Endodermal cell (in vitro differentiated cells): Measurements from ENCODE around the gene HOXA6. TPM values are rescaled to one million over a fixed set of nuclear protein-coding genes. Genes with fewer than 3 reads are reported as not detected.

Experiments
- DNase-seq: peaks from one replicate; pipeline ENCODE4 v3.0.0-alpha.2; 2017
- H3K27ac ChIP-seq: 2 replicates; pipeline ENCODE4 v1.5.1; 2013; ENCODE audit warnings: mild to moderate bottlenecking, low read depth, low read length, moderate library complexity
- H3K27me3 ChIP-seq: 2 replicates; pipeline ENCODE4 v1.6.1; 2013; ENCODE audit warnings: mild to moderate bottlenecking, low read length, moderate library complexity; ENCODE audit not compliant: insufficient read depth, control insufficient read depth, poor library complexity, severe bottlenecking
- H3K36me3 ChIP-seq: 2 replicates; pipeline ENCODE4 v1.7.0; 2013; ENCODE audit warnings: mild to moderate bottlenecking, low read length, moderate library complexity; ENCODE audit not compliant: control insufficient read depth, insufficient read depth
- H3K4me1 ChIP-seq: one replicate; pipeline ENCODE4 v1.7.0; 2013; ENCODE audit warnings: low read length; ENCODE audit not compliant: control insufficient read depth, insufficient read depth
- H3K4me3 ChIP-seq: 2 replicates; pipeline ENCODE4 v1.5.1; 2013; ENCODE audit warnings: mild to moderate bottlenecking, low read length, moderate library complexity
- H3K9ac ChIP-seq: 2 replicates; pipeline ENCODE4 v1.6.1; 2013; ENCODE audit warnings: mild to moderate bottlenecking, low read length, moderate library complexity; ENCODE audit not compliant: poor library complexity, severe bottlenecking; ENCODE audit errors: extremely low read depth
- H3K9me3 ChIP-seq: 2 replicates; pipeline ENCODE4 v1.6.1; 2013; ENCODE audit warnings: mild to moderate bottlenecking, low read length, moderate library complexity; ENCODE audit not compliant: control insufficient read depth
- H3K27ac Mint-ChIP-seq: 2 replicates; pipeline ENCODE4 v1.8.0; 2020; ENCODE audit warnings: mixed read lengths
- H3K27me3 Mint-ChIP-seq: 2 replicates; pipeline ENCODE4 v1.8.0; 2021; ENCODE audit warnings: mild to moderate bottlenecking, mixed read lengths; ENCODE audit not compliant: insufficient read depth
- H3K36me3 Mint-ChIP-seq: 2 replicates; pipeline ENCODE4 v1.8.0; 2020; ENCODE audit warnings: low read depth, mixed read lengths
- H3K4me1 Mint-ChIP-seq: 2 replicates; pipeline ENCODE4 v1.8.0; 2020; ENCODE audit warnings: mixed read lengths
- H3K4me3 Mint-ChIP-seq: 2 replicates; pipeline ENCODE4 v1.8.0; 2020; ENCODE audit warnings: mild to moderate bottlenecking, moderate library complexity, mixed read lengths
- H3K9me3 Mint-ChIP-seq: 2 replicates; pipeline ENCODE4 v1.8.0; 2020; ENCODE audit warnings: mild to moderate bottlenecking, mixed read lengths
- CTCF ChIP-seq: fragments of 200-600 bp; sonication (generic); conservative IDR thresholded peaks from 2 replicates; pipeline ENCODE4 v1.5.0; 2021; ENCODE audit warnings: antibody characterized with exemption, mild to moderate bottlenecking
- WGBS, 2 experiments: methylation state at CpG; one replicate each; pipeline versions ENCODE4 v1.1.5 to v1.1.7; 2013; ENCODE audit warnings: missing lambda C conversion rate in 2 of 2, mixed read lengths in 1 of 2; ENCODE audit not compliant: insufficient coverage in 1 of 2, insufficient read length in 1 of 2; 5-methylcytosine and 5-hydroxymethylcytosine counted together
- total RNA-seq, 2 donors: library from RNA; stranded (reverse); fragmentation: NEBNext Ultra II Directional in 1 of 2; extraction: Animal tissue kit (Norgen Biotek cat#: 25700) in 1 of 2; gene quantifications; 2 replicates in 1 of 2; 3 replicates in 1 of 2; pipeline ENCODE4 v1.2.1, GENCODE V29; 2021

Gene HOXA6
- total RNA-seq, 2 donors from 2014 or later, result not detected

DNA sequence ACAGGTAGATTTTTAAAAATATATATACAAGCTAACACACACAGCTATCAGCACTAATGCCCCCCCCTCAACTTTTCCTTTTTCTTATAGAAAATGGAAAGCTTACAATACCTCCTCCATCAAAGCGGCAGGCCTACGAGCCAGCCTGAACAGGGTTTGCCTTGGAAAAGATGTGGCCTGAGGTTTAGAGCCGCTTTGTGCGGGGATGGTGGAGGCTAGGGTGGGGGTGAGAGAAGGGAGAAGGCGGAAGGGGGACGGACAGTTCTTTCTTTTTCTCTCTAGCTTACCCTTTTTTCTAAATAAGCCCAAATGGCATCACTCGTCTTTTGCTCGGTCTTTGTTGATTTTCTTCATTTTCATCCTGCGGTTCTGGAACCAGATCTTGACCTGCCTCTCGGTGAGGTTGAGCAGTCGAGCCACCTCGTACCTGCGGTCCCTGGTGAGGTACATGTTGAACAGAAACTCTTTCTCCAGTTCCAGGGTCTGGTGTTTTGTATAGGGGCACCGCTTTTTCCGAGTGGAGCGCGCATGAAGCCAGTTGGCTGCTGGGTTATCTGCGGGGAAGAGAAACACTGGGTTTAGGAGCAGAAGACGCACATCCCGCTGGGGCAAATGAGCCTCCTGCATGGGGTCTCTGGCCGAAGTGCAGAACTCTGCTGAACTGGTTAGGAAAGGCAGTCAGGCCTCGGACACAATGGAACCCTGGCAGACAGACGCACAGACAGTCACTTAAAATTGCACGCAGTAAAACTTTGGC is 15.9 kb upstream of the HOXA6 start:
- Histone ChIP-seq H3K27me3 (peaks cover 100% of the 10 kb centered on the region), H3K27ac (peak overlapping the region; percentile 38), H3K9ac (no peak overlapping the region), H3K4me1 (no peaks in the 10 kb centered on the region), H3K4me3 (no peak overlapping the region), H3K36me3 (no peaks in the 10 kb centered on the region), H3K9me3 (peaks cover 14% of the 10 kb centered on the region)
- H3K27me3 Mint-ChIP-seq, result peaks cover 99% of the 10 kb centered on the region
- 23 to 24% methylated on average over 19 to 22 of the region's 24 CpGs for WGBS, 2 experiments
- no peak overlapping the region for H3K4me3 Mint-ChIP-seq
- DNase-seq, result no peak
- H3K9me3 Mint-ChIP-seq, result peaks cover 12% of the 10 kb centered on the region
- H3K4me1 Mint-ChIP-seq, result no peaks in the 10 kb centered on the region
- H3K27ac Mint-ChIP-seq, result no peak overlapping the region
- H3K36me3 Mint-ChIP-seq, result peaks cover 2% of the 10 kb centered on the region
- TF ChIP-seq CTCF, result no peak

DNA sequence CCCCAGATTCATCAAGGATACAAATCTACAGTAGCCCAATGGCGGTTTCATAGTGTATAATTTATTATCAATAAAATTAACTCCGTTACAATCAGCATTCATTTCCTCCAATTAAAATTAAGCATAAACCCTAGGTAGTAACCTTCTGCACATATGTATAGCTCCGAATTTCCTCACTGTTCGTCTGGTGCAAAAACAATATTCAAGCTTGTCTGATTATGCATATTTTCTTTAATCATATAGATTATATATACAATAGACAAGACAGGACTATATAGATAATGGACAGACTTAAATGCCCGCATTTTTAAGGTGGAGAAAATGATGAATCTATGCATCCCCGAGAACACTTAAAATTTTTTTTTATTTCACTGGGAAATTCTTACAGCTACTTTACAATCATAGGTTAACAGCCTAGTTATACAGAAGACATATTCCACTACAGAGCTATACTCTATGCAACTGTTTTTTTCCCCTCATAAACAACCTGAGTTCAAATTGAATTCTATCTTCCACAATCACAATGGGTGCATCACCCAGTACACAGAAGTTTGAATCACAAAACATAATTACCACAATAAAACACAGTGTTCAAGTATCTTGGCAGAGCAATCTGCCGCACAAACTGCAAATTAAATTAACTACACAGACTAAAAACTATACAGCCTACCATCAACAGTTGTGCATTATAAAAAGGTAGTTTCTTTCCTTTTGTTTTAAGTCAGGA is 15.2 kb upstream of the HOXA6 start:
- H3K9ac ChIP-seq, result no peak overlapping the region
- H3K36me3 ChIP-seq, result no peaks in the 10 kb centered on the region
- Mint-ChIP-seq H3K36me3 (peaks cover 2% of the 10 kb centered on the region), H3K27ac (no peak overlapping the region), H3K9me3 (peaks cover 20% of the 10 kb centered on the region), H3K4me3 (no peak overlapping the region), H3K4me1 (no peaks in the 10 kb centered on the region), H3K27me3 (peaks cover 99% of the 10 kb centered on the region)
- peaks cover 17% of the 10 kb centered on the region for H3K9me3 ChIP-seq
- WGBS, 2 experiments, result 68 to 93% methylated on average over 2 to 7 of the region's 7 CpGs
- peak overlapping the region; percentile 38 for H3K27ac ChIP-seq
- no peak for TF ChIP-seq CTCF
- H3K27me3 ChIP-seq, result peaks cover 100% of the 10 kb centered on the region
- no peaks in the 10 kb centered on the region for H3K4me1 ChIP-seq
- DNase-seq, result no peak
- no peak overlapping the region for H3K4me3 ChIP-seq

GRCh38 chr7:27161721-27162560 is 14.4 kb upstream of the HOXA6 start:
- WGBS, 2 experiments, result 22 to 30% methylated on average over 11 to 27 of the region's 30 CpGs
- Histone ChIP-seq H3K9ac (no peak overlapping the region), H3K36me3 (no peaks in the 10 kb centered on the region), H3K4me3 (no peak overlapping the region), H3K27me3 (peaks cover 100% of the 10 kb centered on the region), H3K9me3 (peaks cover 25% of the 10 kb centered on the region), H3K27ac (peak overlapping the region; percentile 44), H3K4me1 (no peaks in the 10 kb centered on the region)
- peaks cover 99% of the 10 kb centered on the region for H3K27me3 Mint-ChIP-seq
- no peaks in the 10 kb centered on the region for H3K4me1 Mint-ChIP-seq
- no peak overlapping the region for H3K4me3 Mint-ChIP-seq
- no peak for TF ChIP-seq CTCF
- peaks cover 2% of the 10 kb centered on the region for H3K36me3 Mint-ChIP-seq
- DNase-seq, result no peak
- peaks cover 28% of the 10 kb centered on the region for H3K9me3 Mint-ChIP-seq
- no peak overlapping the region for H3K27ac Mint-ChIP-seq
